NCI-H460 (cell line): ENCODE measurements around the gene KCNJ14. TPM values are rescaled to one million over a fixed set of nuclear protein-coding genes. Genes with fewer than 3 reads are reported as not detected.

Experiments
- DNase-seq: peaks from one replicate; pipeline ENCODE4 v3.0.0-alpha.2; 2016; ENCODE audit warnings: low read depth; ENCODE audit errors: extremely low read depth
- polyA plus RNA-seq: library from polyadenylated mRNA; depleted of rRNA; stranded (reverse); fragments of >200 nt; gene quantifications from 2 replicates; pipeline ENCODE4 v1.2.3, GENCODE V29; 2014; cell fraction: nucleus; rRNA removed
- total RNA-seq: library from RNA; depleted of rRNA; stranded (reverse); fragments of >200 nt; shearing (Covaris generic); gene quantifications from 2 replicates; pipeline ENCODE4 v1.2.3, GENCODE V29; 2014; rRNA removed

Gene KCNJ14
- total RNA-seq = 1.8 and 2.0 TPM in 2 replicates
- polyA plus RNA-seq = 2.3 and 2.9 TPM in 2 replicates

DNA sequence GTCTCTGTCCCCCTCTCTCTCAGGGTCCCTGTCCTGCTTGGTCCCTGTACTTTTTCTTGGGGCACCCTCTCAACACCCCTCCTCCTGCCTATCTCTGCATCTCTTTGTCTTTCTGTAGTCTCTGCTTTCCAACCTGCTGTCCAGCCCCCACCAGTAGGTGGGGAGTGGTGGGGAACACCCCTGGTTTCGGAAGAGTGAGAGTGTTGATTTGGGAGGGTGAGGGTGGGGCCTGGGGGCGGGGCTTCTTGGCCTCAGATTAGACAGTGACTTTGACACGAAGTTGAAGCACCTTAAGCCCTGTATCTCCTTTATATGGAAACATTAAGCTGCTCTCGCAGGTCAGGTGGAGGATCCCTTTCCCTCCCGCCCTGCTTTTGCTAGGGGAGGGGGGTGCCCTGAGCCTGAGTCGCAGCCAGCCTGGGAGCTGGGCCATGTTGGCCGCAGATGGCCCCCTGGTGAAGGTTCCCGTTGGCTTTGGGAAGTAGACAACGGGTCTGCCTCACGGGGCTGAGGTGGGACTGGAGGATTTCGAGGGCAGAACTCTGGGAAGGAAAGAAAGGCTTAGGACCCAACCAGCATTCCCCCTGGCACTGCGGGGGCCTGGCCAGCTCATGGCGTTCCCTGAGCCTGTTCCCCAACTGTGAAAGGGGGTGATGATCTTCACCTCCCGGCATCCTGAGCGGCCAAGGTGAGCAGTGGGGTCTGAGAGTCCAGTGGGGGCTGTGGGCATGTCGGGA is at the start of gene KCNJ14:
KCNJ14 (plus strand) TSS at position 404 of the 737 bp plus-strand sequence. CDS start 6,151 bp downstream, outside the sequence.
- no peak for DNase-seq

GRCh38 chr19:48405850-48406249 is 49.5 kb upstream of the KCNJ14 start:
- DNase-seq = no peak

GRCh38 chr19:48413879-48414587 is 41.3 kb upstream of the KCNJ14 start:
- DNase-seq = no peak

- DNase-seq = peak; percentile 50
Measured at GRCh38 chr19:48415395-48415794, 40.0 kb upstream of the KCNJ14 start.

- no peak for DNase-seq
Measured at GRCh38 chr19:48415806-48416221, 39.6 kb upstream of the KCNJ14 start.

GRCh38 chr19:48417421-48417820 is 38.0 kb upstream of the KCNJ14 start:
- no peak for DNase-seq

DNA sequence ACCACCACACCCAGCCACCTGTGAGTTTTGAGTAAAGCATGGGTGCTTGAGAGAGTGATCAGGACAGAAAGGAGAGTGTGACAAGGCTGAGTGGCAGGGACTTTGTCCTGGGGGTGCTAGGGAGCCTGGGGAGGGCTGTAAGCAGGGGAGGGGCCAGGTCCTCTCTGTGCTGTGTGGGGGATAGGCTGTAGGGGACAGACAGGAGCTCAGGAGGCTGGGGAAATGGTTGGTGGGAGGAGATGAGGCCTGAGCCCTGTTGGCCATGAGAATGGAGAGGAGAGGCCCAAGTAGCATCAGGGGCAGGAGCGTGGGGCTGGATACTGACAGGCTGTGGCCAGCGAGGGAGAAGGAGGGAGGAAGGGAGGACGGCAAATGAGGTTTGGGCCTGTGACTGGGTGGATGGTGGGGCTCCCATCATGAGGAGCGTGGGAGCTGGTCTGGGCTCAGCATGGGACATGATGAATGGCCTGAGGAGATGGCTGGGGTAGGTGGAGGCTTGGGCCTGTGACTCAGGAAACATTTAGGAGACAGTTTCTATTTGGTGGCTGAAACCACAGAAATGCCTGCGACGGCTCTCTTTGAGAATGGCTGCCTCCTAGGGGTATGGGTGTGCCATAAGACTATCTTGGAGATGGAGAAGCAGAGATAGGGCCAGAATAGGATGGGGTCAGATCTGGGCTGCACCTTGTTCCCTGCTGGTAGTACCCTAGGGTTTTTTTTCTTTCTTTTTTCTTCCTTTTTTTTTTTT is 36.9 kb upstream of the KCNJ14 start:
- DNase-seq = no peak

- DNase-seq = no peak
Measured at GRCh38 chr19:48419158-48419920, 36.0 kb upstream of the KCNJ14 start.

GRCh38 chr19:48421548-48421947 is 33.8 kb upstream of the KCNJ14 start:
- no peak for DNase-seq

GRCh38 chr19:48424694-48425219 is 30.6 kb upstream of the KCNJ14 start:
- DNase-seq = no peak

DNA sequence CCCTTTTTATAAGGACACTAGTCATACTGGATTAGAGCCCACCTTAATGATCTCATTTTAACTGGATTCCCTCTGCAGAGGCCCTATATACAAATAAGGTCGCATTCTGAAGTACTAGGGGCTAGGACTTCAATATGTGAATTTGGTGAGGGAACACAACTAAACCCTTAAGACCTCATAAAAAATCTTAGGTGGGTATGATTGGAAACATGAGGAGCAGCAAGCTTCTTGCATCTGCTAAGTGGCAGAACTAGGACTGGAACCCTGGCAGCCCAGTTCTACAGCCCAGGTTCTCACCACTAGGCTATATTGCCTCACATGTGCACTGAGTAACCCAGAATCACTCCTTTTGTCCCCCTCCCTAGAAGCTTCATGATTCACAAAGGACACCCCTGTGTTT is 26.7 kb upstream of the KCNJ14 start:
- DNase-seq = no peak

DNA sequence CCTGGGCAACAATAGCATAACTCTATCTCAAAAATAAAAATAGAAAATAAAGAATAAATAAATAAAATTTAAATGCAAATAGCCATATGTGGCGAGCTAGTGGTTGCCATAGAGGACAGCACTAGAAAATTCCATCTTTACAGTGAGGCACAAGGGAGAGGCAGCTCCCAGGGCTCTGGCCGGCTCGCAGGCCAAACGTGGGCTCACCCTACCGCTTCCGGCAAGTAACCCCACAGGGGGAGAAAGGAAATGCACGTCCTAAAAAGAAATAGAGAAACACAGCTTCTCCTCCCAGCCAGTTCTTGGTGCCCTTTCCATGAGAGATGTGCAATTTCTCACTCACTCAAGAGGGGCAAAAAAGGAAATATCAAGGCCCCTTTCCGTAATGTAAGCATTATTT is 22.0 kb upstream of the KCNJ14 start:
- no peak for DNase-seq

DNA sequence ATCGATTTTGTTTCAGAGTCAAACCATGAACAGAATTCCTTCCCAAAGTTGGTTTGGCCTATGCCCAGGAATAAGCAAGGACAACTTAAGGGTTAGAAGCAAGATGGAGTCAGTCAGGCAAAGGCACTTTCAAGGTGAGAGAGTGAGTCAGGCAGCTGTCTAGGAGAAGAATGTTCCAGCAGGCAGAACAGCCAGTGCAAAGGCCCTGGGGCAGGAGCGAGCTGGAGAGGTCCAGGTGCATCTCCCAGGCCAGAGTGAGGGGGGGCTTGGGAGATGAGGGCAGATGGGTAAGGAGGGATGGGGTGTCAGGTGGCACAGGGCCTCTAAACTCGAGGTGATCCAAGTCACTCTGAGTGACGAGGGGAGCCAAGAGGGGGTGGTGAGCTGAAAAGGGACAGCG is 18.8 kb upstream of the KCNJ14 start:
- no peak for DNase-seq

- no peak for DNase-seq
Measured at GRCh38 chr19:48441360-48442050, 13.9 kb upstream of the KCNJ14 start.

- DNase-seq = no peak
Measured at GRCh38 chr19:48442116-48443035, 13.0 kb upstream of the KCNJ14 start.

DNA sequence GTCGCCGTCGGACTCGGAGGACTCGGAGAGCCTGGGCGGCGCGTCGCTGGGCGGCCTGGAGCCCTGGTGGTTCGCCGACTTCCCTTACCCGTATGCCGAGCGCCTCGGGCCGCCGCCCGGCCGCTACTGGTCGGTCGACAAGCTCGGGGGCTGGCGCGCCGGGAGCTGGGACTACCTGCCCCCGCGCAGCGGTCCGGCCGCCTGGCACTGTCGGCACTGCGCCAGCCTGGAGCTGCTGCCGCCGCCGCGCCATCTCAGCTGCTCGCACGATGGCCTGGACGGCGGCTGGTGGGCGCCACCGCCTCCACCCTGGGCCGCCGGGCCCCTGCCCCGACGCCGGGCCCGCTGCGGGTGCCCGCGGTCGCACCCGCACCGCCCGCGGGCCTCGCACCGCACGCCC is 12.1 kb upstream of the KCNJ14 start:
- DNase-seq = no peak

DNA sequence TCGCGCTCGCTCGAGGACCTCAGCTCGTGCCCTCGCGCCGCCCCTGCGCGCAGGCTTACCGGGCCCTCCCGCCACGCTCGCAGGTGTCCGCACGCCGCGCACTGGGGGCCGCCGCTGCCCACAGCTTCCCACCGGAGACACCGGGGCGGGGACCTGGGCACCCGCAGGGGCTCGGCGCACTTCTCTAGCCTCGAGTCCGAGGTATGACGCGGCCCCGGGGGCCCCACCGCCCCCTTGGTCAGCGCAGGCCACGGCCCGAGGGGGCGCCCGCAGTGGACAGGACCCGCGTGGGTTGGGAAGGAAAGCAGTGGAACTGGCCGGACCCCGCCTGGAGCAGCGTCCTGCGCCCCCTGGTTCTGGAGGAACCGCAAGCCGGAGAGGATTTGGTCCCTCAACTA is 11.6 kb upstream of the KCNJ14 start:
- DNase-seq = no peak

DNA sequence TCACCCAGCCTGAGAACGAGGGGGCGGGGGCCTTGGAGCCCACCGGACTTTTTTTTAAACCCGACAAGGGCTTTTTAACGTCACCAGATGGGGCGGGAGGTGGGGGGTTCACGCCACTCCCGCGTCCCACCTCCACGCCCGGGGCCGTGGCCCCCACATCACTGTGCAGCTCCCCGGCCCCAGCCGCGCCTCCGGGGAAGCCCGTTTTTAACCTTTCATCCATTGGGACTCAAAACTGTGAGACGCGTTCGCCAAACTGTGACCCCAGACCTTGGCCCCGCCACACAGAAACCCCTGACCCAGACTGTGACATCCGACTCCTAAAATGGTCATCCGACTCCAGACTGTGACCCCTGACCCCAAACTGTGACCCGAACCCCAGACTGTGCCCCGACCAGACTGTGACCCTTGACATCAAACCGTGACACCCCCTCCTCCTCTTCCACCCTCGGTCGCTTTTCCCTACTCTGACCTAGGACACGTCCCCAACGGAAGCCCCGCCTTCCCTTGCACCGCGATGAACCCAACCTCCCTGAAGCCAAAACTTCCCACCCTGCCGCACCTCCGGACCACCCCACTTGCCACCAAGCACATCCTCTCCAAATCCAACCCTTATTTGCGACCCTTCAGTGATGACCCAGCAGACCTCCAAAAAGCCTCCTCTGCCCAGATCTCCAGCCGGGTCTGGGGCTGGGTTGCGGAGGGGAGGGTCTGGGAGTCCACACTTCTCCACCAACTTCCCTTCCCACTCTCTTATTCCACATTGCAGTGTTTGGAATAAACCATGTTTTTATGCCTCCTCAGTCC is 11.0 kb upstream of the KCNJ14 start:
- DNase-seq = no peak
